Kidney epithelial cell (primary cell): Measurements from ENCODE around the gene ZNF425. TPM values are rescaled to one million over a fixed set of nuclear protein-coding genes. Genes with fewer than 3 reads are reported as not detected.
A peak's percentile ranks its signal among the peaks of the same experiment; 100 is the strongest.
"Not testable (repeated sequence)": the region's sequence is repeated elsewhere in the genome, so short reads cannot be mapped to it uniquely, and the experiment has no call there.

Experiments used
- DNase-seq: peaks from one replicate; pipeline ENCODE4 v3.0.0-alpha.2; 2010; ENCODE audit warnings: low read depth
- H3K27me3 ChIP-seq: 2 replicates; pipeline ENCODE4 v1.6.0; 2011; ENCODE audit warnings: low read length; ENCODE audit not compliant: control insufficient read depth, insufficient read depth
- H3K36me3 ChIP-seq: 2 replicates; pipeline ENCODE4 v1.5.1; 2011; ENCODE audit warnings: low read length; ENCODE audit not compliant: control insufficient read depth, insufficient read depth
- H3K4me3 ChIP-seq: 2 replicates; pipeline ENCODE4 v1.5.1; 2011; ENCODE audit warnings: low read depth, mild to moderate bottlenecking, control low read depth, low read length
- total RNA-seq: library from RNA; depleted of rRNA; stranded (reverse); fragments of >200 nt; gene quantifications from 2 replicates; pipeline ENCODE4 v1.2.3, GENCODE V29; 2015
- TF ChIP-seq, protein P1 (sequence below): IDR thresholded peaks from 2 replicates; pipeline ENCODE4 v1.5.1; 2011; ENCODE audit warnings: mild to moderate bottlenecking, moderate library complexity, low read length, control low read depth, inconsistent platforms; ENCODE audit not compliant: insufficient read depth, poor library complexity, severe bottlenecking

The ZNF425 gene
- total RNA-seq, 1 donor from 2014 or later = 5.0 TPM

DNA sequence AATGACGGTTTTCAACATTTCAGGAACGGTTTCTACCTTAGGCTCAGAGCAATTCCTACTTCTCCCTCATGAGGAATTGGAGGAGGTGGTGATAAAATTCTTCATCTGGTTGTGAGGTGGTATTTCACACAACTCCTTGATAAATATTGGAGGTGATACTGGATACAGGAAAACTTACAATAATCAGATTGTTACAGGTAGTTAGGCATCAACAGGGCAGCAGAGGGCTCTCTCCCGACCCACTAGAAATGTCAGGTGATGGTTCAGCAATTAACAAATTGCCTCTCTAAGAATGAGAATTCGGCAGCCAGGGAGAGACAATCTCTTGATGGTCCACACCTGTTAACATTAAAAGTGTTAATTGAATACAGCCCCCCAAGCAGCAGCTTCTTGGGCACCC is 58.3 kb downstream of the ZNF425 start:
- DNase-seq = no peak
- no peak overlapping the region for H3K4me3 ChIP-seq
- no peaks in the 10 kb centered on the region for H3K27me3 ChIP-seq
- H3K36me3 ChIP-seq = peaks cover 2% of the 10 kb centered on the region
- TF ChIP-seq, protein P1, sequence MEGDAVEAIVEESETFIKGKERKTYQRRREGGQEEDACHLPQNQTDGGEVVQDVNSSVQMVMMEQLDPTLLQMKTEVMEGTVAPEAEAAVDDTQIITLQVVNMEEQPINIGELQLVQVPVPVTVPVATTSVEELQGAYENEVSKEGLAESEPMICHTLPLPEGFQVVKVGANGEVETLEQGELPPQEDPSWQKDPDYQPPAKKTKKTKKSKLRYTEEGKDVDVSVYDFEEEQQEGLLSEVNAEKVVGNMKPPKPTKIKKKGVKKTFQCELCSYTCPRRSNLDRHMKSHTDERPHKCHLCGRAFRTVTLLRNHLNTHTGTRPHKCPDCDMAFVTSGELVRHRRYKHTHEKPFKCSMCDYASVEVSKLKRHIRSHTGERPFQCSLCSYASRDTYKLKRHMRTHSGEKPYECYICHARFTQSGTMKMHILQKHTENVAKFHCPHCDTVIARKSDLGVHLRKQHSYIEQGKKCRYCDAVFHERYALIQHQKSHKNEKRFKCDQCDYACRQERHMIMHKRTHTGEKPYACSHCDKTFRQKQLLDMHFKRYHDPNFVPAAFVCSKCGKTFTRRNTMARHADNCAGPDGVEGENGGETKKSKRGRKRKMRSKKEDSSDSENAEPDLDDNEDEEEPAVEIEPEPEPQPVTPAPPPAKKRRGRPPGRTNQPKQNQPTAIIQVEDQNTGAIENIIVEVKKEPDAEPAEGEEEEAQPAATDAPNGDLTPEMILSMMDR = peak; percentile 8

DNA sequence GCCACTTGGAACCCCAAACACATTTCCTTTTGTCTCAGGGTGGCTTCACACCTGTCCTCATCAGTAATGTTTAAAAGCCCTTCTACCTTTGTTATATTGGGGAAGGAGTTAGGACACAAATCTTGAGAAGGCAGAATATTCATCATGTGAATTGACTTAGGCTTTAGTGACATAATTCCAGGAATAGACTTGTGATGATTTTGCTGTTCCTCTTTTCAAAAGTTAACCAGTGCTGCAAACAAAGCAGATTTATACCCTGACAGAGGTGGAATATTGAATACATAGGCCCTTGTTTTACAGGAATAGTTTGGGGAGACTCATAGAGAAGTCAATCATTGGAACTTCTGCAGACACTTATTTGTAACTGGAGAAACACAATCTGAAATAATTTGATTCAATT is 62.6 kb downstream of the ZNF425 start:
- no peak for DNase-seq
- TF ChIP-seq, protein P1 = no peak
- Histone ChIP-seq H3K36me3 (no peaks in the 10 kb centered on the region), H3K4me3 (no peak overlapping the region), H3K27me3 (no peaks in the 10 kb centered on the region)

DNA sequence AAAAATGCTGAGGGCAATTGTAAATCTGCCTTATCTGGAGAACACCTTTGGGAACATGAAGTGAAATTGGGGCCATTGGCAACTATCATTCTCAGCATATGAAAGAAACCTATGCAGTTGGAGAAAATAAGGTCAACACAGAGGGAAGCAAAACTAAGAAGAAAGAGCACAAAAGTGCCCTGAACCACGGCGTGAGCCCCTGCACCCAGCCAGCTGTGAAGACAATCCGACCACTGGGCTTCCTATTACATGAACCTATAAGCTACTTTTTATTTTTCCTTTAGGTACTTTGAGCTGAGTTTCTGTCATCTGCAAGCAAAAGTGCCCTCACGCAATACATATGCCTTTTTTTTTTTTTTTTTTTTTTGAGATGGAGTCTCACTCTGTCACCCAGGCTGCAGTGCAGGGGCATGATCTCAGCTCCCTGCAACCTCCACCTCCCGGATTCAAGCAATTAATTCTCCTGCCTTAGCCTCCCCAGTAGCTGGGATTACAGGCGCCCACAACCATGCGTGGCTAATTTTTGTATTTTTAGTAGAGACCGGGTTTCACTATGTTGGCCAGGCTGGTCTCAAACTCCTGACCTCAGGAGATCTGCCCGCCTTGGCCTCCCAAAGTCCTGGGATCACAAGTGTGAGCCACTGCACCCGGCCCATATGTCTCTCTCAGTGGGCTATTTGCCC is 63.8 kb downstream of the ZNF425 start:
- DNase-seq, H3K27me3 ChIP-seq, H3K36me3 ChIP-seq: not testable (repeated sequence)

DNA sequence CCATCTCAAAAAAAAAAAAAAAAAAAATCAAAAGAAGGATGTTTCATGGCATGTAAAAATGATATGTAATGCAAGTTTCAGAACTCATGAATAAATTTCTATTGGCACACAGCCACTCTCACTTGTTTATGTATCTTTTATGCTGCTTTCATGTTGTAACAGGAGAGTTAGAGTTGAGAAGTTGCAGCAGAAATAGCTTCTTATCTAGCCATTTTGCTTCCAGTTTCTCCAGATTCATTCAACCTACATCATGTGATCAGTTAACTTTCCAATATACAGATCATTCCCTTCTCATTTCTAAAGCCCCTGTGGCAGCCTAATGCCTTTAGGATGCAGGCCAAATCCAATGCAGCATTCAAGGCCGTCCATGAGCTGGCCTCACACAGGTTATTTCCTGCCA is 66.0 kb downstream of the ZNF425 start:
- no peak overlapping the region for H3K4me3 ChIP-seq
- TF ChIP-seq, protein P1 = no peak
- H3K27me3 ChIP-seq = no peaks in the 10 kb centered on the region
- DNase-seq = no peak
- no peaks in the 10 kb centered on the region for H3K36me3 ChIP-seq

More for the DNA sequence above, 63.8 kb downstream of the ZNF425 start:
- not testable (repeated sequence) for H3K4me3 ChIP-seq

DNA sequence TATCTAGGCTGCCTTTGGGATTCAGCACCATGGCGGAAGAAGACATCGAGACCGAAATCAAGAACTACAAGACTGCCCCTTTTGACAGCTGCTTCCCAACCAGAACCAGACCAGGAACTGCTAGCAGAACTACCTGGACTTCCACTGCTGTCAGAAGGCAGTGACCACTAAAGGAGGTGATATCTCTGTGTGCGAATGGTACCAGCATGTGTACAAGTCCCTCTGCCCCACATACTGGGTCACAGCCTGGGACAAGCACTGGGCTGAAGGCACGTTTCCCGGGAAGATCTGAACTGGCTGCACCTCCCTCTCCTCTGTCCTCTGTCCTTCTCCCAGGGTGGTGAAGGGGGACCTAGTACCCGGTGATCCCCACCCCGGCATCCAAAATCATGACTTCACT is 72.2 kb downstream of the ZNF425 start:
- no peaks in the 10 kb centered on the region for H3K36me3 ChIP-seq
- TF ChIP-seq, protein P1 = no peak
- no peaks in the 10 kb centered on the region for H3K27me3 ChIP-seq

DNA sequence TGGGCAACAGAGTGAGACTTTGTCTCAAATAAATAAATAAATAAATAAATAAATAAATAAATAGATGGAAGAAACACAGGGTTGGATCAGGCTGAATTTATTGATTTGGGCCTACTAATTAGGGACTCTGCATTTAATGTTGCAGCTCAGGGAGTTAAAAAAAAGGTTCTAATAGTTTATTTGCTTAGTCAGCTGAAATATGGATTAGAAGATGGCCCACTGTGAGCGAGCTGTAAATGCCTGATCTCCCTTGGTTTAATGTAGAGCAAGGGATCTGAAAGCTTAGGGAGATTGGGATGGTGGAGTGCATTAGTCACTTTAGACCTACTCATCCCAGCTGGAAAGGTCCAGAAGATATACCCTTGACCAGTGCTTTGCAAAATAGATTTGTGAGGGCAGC is 72.7 kb downstream of the ZNF425 start:
- TF ChIP-seq, protein P1 = no peak
- DNase-seq = no peak
- H3K36me3 ChIP-seq = no peaks in the 10 kb centered on the region
- no peaks in the 10 kb centered on the region for H3K27me3 ChIP-seq
- H3K4me3 ChIP-seq = no peak overlapping the region

More for the DNA sequence above, 72.2 kb downstream of the ZNF425 start:
- H3K4me3 ChIP-seq = no peak overlapping the region
- no peak for DNase-seq

Other genes with a start within 250 kb of the ZNF425 start
- gene EZH2, start 242.0 kb downstream of the ZNF425 start, total RNA-seq = 17.7 and 19.7 TPM in 2 replicates
- gene PDIA4, start 97.8 kb downstream of the ZNF425 start, total RNA-seq = 216 and 225 TPM in 2 replicates
- 7.2 and 12.1 TPM in 2 replicates for gene ZNF786, start 35.6 kb downstream of the ZNF425 start, total RNA-seq
- gene ZNF398, start 21.1 kb upstream of the ZNF425 start, total RNA-seq = 14.2 and 16.0 TPM in 2 replicates
- 32.0 and 32.3 TPM in 2 replicates for gene ZNF282, start 69.2 kb upstream of the ZNF425 start, total RNA-seq
- 6.7 and 8.7 TPM in 2 replicates for gene ZNF212, start 113.3 kb upstream of the ZNF425 start, total RNA-seq
- 10.4 and 11.3 TPM in 2 replicates for gene ZNF783, start 135.9 kb upstream of the ZNF425 start, total RNA-seq